GDM1 (cell line): Measurements from ENCODE around the gene USPL1.
"Not testable (repeated sequence)": the region's sequence is repeated elsewhere in the genome, so short reads cannot be mapped to it uniquely, and the experiment has no call there.

ENCODE experiments used
- DNase-seq: peaks from one replicate; lab custom pipeline; 2025; lab: John Stamatoyannopoulos, UW

The USPL1 gene

GRCh38 chr13:30617315-30618185 is at the start of gene USPL1:
Gene USPL1, plus strand, starts transcription at chr13:30617920. Its CDS starts 3,221 bp downstream, at chr13:30621141.
- peak; percentile 100 for DNase-seq

- no peak for DNase-seq
Observed at GRCh38 chr13:30569901-30570576, 47.7 kb upstream of the USPL1 start.

- DNase-seq = no peak
Observed at GRCh38 chr13:30570691-30571090, 47.0 kb upstream of the USPL1 start.

- peak; percentile 28 for DNase-seq
Observed at GRCh38 chr13:30572859-30573275, 44.9 kb upstream of the USPL1 start.

GRCh38 chr13:30576528-30576927 is 41.2 kb upstream of the USPL1 start:
- peak; percentile 45 for DNase-seq

GRCh38 chr13:30577401-30577852 is 40.3 kb upstream of the USPL1 start:
- no peak for DNase-seq

- no peak for DNase-seq
Observed at GRCh38 chr13:30580852-30581502, 36.7 kb upstream of the USPL1 start.

- DNase-seq = no peak
Observed at GRCh38 chr13:30581582-30581981, 36.1 kb upstream of the USPL1 start.

- DNase-seq = no peak
Observed at GRCh38 chr13:30584051-30584731, 33.5 kb upstream of the USPL1 start.

- peak; percentile 65 for DNase-seq
Observed at GRCh38 chr13:30585748-30586262, 31.9 kb upstream of the USPL1 start.

- DNase-seq = no peak
Observed at GRCh38 chr13:30587231-30587630, 30.5 kb upstream of the USPL1 start.

- no peak for DNase-seq
Observed at GRCh38 chr13:30587739-30588138, 30.0 kb upstream of the USPL1 start.

- no peak for DNase-seq
Observed at GRCh38 chr13:30593001-30593400, 24.7 kb upstream of the USPL1 start.

- no peak for DNase-seq
Observed at GRCh38 chr13:30600496-30600895, 17.2 kb upstream of the USPL1 start.

- DNase-seq = no peak
Observed at GRCh38 chr13:30601836-30602235, 15.9 kb upstream of the USPL1 start.

GRCh38 chr13:30605052-30605451 is 12.7 kb upstream of the USPL1 start:
- no peak for DNase-seq

GRCh38 chr13:30607186-30607585 is 10.5 kb upstream of the USPL1 start:
- not testable (repeated sequence) for DNase-seq

GRCh38 chr13:30607908-30608307 is 9.8 kb upstream of the USPL1 start:
- DNase-seq = no peak

- DNase-seq = no peak
Observed at GRCh38 chr13:30608364-30608763, 9.4 kb upstream of the USPL1 start.

- no peak for DNase-seq
Observed at GRCh38 chr13:30610311-30610710, 7.4 kb upstream of the USPL1 start.

- no peak for DNase-seq
Observed at GRCh38 chr13:30615481-30615865, 2.2 kb upstream of the USPL1 start.
